GM18526 (cell line): ENCODE results near the gene KLHDC7B.

Experiments used
- POLR2A ChIP-seq: IDR thresholded peaks from 3 replicates; pipeline ENCODE4 v1.6.1; 2011; ENCODE audit not compliant: insufficient read length; ENCODE audit errors: extremely low read depth

Gene KLHDC7B

GRCh38 chr22:50507991-50508884 lies 37.5 kb upstream of the KLHDC7B start, which contains the start of gene NCAPH2:
Gene NCAPH2, plus strand, starts transcription at chr22:50508224. Its CDS starts 114 bp downstream, at chr22:50508338.
- TF ChIP-seq POLR2A = peak; percentile 83

- no peak for TF ChIP-seq POLR2A
Measured at GRCh38 chr22:50508897-50509296, 36.8 kb upstream of the KLHDC7B start.

GRCh38 chr22:50513175-50513574 lies 32.5 kb upstream of the KLHDC7B start:
- no peak for TF ChIP-seq POLR2A

DNA sequence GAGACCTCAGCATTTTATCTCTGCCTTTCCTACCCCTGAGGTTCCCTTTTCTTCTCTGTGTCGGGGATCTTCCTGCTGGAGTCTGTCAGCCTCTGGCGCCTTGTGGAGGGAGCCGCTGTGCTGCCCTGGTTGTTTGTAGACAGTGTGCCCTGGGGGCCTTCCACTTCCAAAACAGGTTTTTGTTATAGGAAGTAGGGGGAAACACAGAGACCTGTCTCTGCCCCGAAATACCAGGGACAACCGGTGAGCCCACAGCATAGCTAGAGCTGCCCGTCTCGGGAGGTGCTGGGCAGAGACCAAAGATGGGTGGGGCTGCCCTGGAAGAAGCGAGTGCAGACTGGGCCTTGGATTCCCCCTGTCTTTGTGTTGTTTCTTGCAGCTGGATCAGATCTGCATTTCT lies 29.6 kb upstream of the KLHDC7B start:
- TF ChIP-seq POLR2A = no peak

GRCh38 chr22:50516891-50517290 lies 28.8 kb upstream of the KLHDC7B start:
- TF ChIP-seq POLR2A = no peak

DNA sequence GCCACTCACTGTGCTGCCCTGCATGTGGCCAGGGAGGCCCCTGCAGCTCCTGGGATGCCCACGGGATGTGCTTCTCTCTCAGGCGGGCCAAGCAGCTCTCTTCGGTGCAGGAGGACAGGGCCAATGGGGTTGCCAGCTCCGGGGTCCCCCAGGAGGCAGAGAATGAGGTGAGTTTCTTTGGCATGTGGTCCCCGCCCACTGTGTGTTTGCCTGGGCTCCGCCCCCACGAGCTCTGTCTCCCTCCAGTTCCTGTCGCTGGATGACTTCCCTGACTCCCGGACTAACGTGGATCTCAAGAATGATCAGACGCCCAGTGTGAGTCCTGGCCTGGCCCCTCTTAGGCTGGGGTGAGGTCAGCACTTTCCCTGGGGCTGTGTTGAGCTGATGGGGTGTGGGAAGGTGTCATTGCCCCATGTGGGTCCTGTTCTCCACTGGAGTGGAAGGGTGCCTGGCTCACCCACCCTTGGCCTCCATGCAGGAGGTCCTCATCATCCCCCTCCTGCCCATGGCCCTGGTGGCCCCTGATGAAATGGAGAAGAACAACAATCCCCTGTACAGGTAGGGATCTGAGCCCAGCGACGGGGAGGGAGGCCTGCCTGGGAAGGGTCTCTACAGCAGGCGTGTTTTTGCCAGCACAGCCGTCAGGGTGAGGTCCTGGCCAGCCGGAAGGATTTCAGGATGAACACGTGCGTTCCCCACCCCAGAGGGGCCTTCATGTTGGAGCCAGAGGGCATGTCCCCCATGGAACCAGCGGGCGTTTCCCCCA lies 28.0 kb upstream of the KLHDC7B start:
- TF ChIP-seq POLR2A = no peak

GRCh38 chr22:50518606-50519005 lies 27.1 kb upstream of the KLHDC7B start:
- TF ChIP-seq POLR2A = no peak

GRCh38 chr22:50519151-50519550 lies 26.5 kb upstream of the KLHDC7B start:
- TF ChIP-seq POLR2A = no peak

DNA sequence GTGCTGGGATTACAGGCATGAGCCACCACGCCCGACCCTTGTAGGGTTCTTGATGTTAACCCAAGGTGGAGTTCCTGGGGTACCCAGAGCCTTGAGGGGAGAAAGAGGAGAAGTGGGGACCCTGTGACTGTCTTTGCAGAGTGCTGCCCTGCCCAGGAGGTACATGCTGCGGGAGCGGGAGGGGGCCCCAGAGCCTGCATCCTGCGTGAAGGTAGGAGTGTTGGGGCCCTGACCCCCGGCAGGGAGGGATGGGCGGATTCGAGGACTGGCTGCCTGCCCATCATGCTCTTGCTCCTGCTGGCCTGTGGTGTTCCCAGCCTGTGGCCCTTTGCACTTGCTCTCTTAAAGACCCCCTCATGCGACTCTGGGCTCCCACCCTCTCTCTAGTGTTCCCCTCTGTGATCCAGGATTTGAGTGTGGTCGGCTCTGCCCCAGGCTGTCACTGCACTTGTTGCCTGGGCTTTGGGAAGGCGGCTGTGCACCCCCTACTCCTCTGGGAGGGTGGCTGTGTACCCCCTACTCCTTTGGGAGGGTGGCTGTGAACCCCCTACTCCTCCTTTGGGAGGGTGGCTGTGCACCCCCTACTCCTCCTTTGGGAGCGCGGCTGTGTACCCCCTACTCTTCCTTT lies 24.8 kb upstream of the KLHDC7B start:
- no peak for TF ChIP-seq POLR2A

DNA sequence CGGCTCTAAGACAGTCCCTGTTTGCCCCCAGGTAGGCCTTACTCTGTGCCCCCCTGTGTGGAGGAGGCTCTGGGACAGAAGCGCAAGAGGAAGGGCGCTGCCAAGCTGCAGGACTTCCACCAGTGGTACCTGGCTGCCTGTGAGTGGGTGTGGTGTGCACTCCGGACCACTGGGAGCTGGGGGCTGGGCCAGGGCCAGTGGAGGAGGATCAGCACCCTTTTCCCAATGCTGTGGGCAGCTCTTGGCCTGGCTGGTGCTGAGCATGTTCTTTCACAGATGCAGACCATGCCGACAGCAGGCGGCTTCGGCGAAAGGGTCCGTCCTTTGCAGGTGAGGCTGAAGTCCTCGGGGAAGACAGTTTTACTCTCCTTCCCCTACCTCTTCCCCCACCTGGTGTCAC lies 24.0 kb upstream of the KLHDC7B start:
- TF ChIP-seq POLR2A = no peak

DNA sequence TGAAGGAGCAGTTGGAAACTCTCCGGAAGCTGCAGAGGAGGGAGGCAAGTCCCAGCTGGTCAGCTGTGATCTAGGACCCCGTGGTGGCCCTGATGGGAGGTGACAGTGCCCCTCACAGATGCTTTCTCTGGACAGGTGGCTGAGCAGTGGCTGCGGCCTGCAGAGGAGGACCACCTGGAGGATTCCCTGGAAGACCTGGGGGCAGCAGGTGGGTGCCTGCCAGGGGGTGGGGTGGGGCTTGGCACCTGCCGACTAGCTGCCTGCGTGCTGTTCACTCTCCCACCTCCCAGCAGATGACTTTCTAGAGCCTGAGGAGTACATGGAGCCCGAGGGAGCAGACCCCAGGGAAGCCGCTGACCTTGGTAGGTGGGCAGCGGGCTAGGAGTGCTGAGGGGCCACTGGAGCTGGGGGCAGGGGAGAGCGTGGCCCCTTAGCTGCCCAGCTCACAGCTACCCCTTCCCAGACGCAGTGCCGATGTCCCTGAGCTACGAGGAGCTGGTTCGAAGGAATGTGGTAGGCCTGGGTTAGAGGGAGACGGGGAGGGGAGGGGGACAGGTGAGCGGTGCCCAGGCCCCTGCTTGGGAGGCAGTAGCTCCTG lies 23.4 kb upstream of the KLHDC7B start:
- no peak for TF ChIP-seq POLR2A

DNA sequence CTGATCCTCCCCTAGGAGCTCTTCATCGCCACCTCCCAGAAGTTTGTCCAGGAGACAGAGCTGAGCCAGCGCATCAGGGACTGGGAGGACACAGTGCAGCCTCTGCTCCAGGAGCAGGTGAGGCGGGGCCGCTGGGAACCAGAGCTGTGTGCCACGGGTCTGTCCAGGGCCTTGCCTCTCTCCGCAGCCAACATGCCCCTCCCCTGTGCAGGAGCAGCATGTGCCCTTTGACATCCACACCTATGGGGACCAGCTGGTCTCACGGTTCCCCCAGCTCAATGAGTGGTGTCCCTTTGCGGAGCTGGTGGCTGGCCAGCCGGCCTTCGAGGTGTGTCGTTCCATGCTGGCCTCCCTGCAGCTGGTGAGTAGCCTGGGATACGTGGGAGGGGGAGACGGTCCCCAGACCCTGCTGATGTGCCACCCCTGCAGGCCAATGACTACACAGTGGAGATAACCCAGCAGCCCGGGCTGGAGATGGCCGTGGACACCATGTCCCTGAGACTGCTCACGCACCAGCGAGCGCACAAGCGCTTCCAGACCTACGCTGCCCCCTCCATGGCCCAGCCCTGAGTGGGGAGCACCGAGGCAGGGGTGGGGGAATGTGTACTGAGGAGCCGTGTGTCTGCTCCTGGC lies 22.8 kb upstream of the KLHDC7B start:
- TF ChIP-seq POLR2A = no peak

DNA sequence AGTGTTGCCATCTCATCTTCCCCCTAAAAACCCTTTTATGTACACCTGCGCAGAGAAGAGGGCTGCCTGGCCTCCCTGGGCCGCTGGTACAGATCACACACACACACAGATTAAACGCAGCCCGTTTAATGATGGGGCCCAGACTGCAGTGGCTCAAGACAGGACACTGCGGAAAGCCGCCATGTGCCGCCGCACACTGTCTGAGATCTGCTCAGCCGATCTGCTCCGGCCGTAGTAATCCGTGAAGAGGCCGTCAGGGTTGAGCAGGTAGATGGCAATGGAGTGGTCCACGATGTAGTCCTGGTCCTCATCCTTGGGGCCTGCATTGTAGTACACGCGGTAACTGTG lies 22.3 kb upstream of the KLHDC7B start:
- no peak for TF ChIP-seq POLR2A

- TF ChIP-seq POLR2A = no peak
Measured at GRCh38 chr22:50523806-50524675, 21.7 kb upstream of the KLHDC7B start.

DNA sequence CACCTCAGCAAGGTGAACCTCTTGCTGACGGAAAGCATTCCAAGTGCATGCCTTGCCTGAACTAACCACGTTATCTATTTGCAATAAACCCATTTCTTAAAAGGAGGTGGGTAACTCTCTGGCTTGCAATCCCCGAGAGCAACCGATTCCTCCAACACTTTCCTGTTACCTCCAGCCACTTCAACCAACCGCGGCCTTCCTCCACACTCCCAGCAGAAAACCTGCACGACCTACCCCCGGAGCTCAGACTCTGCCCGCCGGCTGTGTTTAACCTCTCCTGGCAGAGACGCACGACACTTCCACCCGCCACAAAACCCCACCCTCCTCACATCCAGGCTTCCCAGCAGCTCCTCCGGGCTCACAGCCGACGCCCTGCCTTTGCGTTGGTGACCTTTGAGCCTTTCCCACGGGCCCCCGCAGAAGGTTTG lies 21.0 kb upstream of the KLHDC7B start:
- TF ChIP-seq POLR2A = no peak
